Measurements from ENCODE around the gene LYPD4. TPM values are rescaled to one million over a fixed set of nuclear protein-coding genes. Genes with fewer than 3 reads are reported as not detected.

Gene LYPD4
- total and polyA plus RNA-seq, 12 donors = not detected

DNA sequence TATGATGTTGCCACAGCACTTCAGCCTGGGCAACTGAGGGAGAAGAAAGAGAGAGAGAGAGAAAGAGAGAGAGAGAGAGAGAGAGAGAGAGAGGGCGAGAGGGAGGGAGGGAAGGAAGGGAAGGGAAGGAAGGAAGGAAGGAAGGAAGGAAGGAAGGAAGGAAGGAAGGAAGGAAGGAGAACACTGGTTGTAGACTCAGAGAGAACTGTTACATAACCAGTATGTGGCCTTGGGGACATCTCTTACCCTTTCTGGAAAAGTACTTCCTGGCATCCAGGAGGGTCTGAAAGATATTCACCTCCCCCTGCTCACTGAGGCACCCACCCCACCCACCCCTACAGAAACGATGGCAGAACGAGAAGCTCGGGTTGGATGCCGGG is 35.8 kb upstream of the LYPD4 start:
- Histone ChIP-seq H3K4me1 (peaks cover 9 to 53% (median 13%) of the 10 kb centered on the region in 9 donors), H3K27me3 (no peaks in the 10 kb centered on the region), H3K9me3 (no peaks in the 10 kb centered on the region), H3K27ac (no peak overlapping the region), H3K4me3 (no peak overlapping the region), H3K36me3 (peaks cover 0 to 4% (median 0%) of the 10 kb centered on the region in 9 donors)
- WGBS, 2 donors = 68 to 77% methylated on average over 4 to 5 of the region's 5 CpGs
- DNase-seq (no peak), ATAC-seq (no peak)
- no peak for TF ChIP-seq CTCF (IDR thresholded peaks at IDR 0.05)
- intact Hi-C loops (cut with DNase I) = loop anchor here in 3 of 10 donors (5.0 to 10.0 kb wide), 2 partner anchors 54 to 77 kb away; partner anchors contain the start of gene RABAC1 (in 2 of the 3)

DNA sequence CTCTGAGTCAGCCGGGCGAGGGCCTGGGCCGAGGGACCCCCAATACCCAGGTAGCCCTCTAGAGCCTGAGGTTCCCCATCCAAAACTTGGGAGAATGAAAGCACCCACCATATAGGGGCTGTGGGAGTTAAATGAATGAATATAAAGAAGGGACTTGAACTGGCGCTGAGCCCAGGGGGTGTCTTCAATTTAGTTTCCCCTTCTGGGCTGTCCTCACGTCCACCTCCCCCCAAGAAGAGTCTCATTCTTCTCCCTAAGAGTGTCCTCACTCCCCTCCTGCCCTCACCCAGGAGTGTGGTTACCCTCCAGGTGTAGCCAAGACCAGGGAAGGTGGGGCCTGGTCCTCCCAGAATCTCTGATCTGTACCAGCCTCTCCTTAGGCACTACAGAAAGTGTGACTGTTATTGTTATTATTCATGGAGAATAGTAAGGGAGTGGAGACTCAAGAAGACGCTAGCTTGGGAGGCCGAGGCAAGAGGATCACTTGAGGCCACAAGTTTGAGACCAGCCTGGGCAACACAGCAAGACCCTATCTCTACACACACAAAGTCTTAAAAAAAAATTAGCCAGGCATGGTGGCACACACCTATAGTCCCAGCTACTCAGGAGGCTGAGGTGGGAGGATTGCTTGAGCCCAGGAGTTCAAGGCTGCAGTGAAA is 35.3 kb upstream of the LYPD4 start:
- intact Hi-C loops (cut with DNase I) = loop anchor here in 5 of 10 donors (5.0 to 10.0 kb wide), 3 partner anchors 55 to 78 kb away; partner anchors contain the start of gene RABAC1 (in 2 of the 5)
- peaks cover 4 to 53% (median 9%) of the 10 kb centered on the region in 9 donors for H3K4me1 ChIP-seq
- no peak for TF ChIP-seq CTCF (IDR thresholded peaks at IDR 0.05)
- no peak overlapping the region for H3K4me3 ChIP-seq
- ATAC-seq (no peak), DNase-seq (no peak)
- 80 to 81% methylated on average over 7 of the region's 7 CpGs for WGBS, 2 donors
- H3K27ac ChIP-seq = no peak overlapping the region
- H3K9me3 ChIP-seq = no peaks in the 10 kb centered on the region
- H3K36me3 ChIP-seq = no peaks in the 10 kb centered on the region
- no peaks in the 10 kb centered on the region for H3K27me3 ChIP-seq

DNA sequence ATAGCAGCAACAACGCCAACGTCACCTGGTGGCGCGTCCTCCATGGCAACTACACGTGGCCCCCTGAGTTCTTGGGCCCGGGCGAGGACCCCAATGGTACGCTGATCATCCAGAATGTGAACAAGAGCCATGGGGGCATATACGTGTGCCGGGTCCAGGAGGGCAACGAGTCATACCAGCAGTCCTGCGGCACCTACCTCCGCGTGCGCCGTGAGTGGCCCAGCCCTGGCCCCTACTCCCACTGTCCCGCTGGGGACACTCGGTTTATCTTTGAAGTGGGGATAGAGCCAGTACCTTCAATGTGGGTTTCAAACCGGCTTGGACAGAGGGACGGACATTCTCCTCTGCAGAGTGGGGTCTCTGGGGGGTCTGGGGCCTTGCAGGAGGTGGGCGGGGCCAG is 34.6 kb upstream of the LYPD4 start:
- Histone ChIP-seq H3K4me1 (peaks cover 0 to 56% (median 5%) of the 10 kb centered on the region in 9 donors), H3K36me3 (no peaks in the 10 kb centered on the region), H3K27ac (no peak overlapping the region), H3K4me3 (no peak overlapping the region), H3K9me3 (no peaks in the 10 kb centered on the region), H3K27me3 (no peaks in the 10 kb centered on the region)
- no peak for DNase-seq
- intact Hi-C loops (cut with DNase I) = loop anchor here in 3 of 10 donors (5.0 to 10.0 kb wide), 2 partner anchors 56 to 58 kb away; no protein-coding TSS in a partner anchor
- 85 to 87% methylated on average over 21 of the region's 21 CpGs for WGBS, 2 donors
- ATAC-seq = no peak
- no peak for TF ChIP-seq CTCF (IDR thresholded peaks at IDR 0.05)

- Histone ChIP-seq H3K4me1 (peaks cover under 1 to 64% (median 8%) of the 10 kb centered on the region in 9 donors), H3K27me3 (no peaks in the 10 kb centered on the region), H3K27ac (peak overlapping the region in 1 of 10 donors; percentile 86), H3K9me3 (no peaks in the 10 kb centered on the region), H3K4me3 (no peak overlapping the region), H3K36me3 (no peaks in the 10 kb centered on the region)
- no peak for TF ChIP-seq CTCF (IDR thresholded peaks at IDR 0.05)
- intact Hi-C loops (cut with DNase I) = loop anchor here in 3 of 10 donors (5.0 to 10.0 kb wide), 2 partner anchors 57 to 59 kb away; no protein-coding TSS in a partner anchor
- WGBS, 2 donors = 75 to 78% methylated on average over 17 of the region's 17 CpGs
- DNase-seq (no peak), ATAC-seq (no peak)
Measured at GRCh38 chr19:41877916-41878905, 33.7 kb upstream of the LYPD4 start.
